HG02623 (cell line): Measurements from ENCODE around the gene CHI3L1.

Source experiments
- ATAC-seq: cut with Tn5 transposase; IDR thresholded peaks from one replicate; pipeline ENCODE4 v1.9.1; 2021; ENCODE audit warnings: moderate library complexity; ENCODE audit not compliant: unreplicated experiment

Gene CHI3L1

DNA sequence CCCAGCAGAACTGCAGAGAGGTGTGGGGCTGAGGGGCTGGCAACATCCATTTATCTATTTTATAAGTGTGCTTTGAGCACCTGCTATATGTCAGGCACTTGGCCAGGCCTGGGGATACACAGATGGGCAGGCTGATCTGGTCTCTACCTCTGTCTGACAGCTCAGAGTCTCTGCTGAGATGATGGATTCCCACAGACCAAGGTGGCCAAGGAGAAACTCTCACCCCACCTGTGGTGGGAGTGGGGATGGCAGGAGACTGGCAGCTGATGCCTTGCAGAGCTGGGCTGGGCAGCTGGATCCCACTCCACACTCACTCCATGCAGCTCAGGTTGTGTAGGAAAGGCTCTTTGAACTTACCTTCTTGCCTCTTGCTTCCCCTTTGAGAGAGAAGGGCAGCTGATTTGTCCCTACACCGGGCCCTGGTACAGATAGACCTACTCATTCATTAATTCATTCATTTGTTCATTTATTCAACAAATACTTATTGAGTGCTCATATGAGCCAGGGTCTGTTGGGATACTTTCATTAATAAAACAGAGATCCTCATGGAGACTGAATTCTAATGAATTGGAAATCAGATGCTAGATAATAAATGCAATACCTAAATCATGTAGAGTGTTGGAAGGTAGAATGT, 50.0 kb downstream of the CHI3L1 start:
- ATAC-seq: no peak

DNA sequence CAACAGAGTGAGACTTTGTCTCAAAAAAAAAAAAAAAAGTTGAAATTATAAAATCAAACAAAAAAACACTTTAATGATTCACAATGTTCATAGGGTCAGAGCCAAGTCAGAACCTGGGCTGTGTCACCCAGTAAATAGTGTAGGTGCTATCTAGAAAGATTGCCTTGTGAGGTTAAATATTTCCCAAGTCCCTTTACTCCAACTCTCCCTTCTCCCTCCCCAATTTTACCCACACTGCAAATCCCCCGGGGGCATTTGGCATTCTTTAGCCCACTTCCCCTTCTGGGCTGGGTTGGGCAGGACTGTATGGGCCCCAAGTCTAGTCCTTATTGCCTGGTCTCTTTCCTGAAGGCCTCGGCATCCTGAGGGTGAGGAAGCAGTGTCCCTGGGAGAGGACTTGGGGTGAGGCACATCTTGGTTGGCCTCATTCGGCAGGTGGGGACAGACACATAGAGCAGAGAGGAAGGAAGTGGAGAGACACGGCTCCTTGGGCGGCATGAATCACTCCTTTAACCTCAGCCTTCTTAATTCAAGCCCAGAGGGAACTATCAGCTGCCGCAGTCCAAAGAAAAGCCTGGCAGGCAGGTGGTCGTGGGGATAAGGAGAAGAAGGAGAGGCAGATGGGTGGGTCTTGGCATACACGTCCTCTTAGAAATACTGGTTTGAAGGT, 50.7 kb downstream of the CHI3L1 start:
- ATAC-seq: no peak

DNA sequence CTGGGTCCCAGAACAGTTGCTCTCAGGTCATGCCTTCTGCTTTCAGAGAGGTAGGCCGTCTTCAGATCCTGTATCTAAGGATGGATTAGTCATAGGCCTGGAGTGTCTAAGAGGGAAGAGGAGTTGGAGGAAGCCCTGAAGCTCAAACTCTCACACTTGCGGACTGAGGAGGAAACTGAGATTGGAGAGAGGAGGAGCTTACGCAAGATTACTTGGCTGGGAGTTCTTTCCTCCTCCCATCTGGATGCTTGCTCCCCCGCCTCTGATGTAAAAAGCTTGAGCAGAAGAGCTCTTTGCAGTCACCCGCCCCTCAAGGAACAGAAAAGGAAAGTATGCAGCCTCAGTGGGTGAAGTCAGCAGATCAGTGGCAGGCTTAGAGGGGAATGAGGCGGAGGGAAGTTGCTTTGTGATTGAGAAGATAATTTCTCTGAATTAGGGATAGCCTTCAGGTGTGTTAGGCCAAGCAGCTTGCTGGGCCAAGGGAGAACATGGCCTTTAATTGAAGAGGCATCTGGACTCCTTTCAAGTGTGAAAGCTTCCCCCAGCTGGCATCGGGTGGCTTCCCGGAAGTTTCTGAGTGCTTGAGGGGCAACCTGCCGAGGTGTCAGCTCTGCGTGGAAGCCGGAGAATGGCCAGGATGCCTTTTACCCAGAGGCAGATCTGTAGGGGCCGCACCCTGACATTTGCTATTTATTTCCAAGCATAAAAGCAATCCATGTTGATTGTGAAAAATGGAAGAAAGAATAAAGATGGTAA, 52.4 kb downstream of the CHI3L1 start:
- ATAC-seq: no peak

DNA sequence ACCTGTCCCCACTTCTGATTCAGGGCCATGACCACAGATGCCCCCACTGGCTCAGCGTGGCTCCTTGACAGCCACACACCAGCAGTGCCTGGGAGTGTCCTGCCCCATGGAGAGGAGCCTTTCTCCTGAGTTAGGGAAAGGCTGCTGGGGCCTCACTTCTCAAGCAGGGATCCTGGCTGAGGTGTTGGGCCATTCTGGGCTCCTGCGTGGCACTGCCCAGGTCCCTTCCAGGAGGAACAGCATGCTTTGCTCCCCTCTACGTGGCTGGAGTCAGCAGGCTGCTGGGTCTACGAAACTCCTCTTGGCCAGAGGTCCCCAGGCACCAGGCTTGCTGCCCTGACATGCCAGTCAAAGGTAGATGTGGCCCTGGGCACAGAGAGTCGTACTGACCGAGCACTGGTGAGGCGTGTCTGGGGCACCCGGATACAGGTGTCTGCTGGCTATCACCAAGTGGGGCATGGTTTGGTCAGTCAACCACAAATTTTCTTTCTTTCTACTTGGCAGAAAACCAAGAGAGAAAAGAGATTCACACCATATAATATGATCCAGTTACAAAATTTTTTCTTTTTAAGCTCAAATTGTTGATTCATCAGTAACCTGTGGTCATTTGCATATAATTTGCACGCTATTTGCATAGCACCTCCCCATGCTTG, 54.8 kb downstream of the CHI3L1 start:
- no peak for ATAC-seq

DNA sequence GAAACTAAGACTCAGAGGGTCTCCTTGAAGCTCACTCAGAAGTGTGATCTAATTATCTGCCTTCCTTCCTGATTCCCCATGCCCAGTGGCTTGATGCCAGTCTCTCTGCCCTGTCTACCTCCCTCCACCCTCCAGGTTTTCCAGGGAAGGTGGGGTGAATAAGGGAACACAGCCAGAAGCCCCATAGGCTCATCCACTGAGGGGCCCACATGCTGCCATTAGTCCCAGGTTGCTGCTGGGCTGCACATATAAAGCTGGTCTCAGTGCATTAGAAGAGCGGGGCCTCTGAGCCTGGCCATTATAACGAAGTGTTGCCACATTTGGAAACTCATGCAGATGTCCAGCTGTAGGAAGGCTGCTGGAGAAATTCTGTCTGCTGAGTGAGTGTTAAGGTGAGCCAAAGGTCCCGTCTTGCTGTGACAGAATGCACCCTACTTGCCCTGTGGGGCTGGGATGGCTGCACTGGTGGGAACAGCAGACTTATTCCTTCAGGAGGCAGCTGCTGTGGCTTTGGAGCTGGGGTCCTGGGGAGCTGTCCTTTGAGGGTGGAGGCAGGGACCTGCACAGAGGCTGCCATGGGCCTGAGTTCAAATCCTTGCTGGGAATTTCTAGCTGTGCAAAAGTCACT, 56.0 kb downstream of the CHI3L1 start:
- no peak for ATAC-seq

DNA sequence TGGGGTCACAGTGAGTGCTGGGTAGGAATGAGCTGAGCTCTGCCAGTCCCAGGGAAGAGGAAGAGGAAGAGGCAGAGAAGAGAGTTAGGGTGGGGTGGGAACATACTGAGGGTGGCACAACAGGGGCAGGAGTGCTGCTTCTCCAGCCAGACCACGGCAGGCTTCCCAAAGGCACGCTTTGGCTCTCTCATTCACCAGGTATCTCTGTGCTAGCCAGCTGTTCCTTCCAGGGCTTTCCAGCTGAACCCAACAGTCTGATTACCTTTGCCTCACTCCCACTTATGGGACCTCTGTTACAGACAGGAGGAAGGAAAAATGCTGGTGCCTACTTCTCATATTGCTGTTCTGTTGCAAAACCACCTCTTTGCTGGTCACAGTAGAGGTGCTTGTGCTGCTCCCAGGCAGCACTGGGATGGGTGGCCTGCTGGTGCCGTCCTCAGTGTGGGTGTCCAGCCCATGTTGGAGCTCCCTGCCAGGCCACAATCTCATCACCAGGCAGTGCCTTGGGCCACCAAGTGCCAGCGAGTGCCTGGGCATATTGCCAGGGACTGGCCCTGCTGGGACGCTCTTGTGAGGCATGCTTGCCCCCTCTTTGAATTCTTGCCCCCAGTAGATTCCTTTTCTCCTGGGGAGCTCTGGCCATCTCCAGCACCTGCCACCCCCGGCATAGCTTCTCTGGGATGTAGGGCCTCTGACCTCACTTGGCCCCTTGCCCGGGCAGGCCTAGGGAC, 56.8 kb downstream of the CHI3L1 start:
- ATAC-seq: no peak
